ELF-1 (cell line): Measurements from ENCODE around the gene PRICKLE3.

ENCODE experiments used
- DNase-seq: peaks from one replicate; pipeline ENCODE4 v3.0.0-alpha.2; 2016; ENCODE audit warnings: low read depth, low spot score

PRICKLE3 gene, protein sequence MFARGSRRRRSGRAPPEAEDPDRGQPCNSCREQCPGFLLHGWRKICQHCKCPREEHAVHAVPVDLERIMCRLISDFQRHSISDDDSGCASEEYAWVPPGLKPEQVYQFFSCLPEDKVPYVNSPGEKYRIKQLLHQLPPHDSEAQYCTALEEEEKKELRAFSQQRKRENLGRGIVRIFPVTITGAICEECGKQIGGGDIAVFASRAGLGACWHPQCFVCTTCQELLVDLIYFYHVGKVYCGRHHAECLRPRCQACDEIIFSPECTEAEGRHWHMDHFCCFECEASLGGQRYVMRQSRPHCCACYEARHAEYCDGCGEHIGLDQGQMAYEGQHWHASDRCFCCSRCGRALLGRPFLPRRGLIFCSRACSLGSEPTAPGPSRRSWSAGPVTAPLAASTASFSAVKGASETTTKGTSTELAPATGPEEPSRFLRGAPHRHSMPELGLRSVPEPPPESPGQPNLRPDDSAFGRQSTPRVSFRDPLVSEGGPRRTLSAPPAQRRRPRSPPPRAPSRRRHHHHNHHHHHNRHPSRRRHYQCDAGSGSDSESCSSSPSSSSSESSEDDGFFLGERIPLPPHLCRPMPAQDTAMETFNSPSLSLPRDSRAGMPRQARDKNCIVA

DNA sequence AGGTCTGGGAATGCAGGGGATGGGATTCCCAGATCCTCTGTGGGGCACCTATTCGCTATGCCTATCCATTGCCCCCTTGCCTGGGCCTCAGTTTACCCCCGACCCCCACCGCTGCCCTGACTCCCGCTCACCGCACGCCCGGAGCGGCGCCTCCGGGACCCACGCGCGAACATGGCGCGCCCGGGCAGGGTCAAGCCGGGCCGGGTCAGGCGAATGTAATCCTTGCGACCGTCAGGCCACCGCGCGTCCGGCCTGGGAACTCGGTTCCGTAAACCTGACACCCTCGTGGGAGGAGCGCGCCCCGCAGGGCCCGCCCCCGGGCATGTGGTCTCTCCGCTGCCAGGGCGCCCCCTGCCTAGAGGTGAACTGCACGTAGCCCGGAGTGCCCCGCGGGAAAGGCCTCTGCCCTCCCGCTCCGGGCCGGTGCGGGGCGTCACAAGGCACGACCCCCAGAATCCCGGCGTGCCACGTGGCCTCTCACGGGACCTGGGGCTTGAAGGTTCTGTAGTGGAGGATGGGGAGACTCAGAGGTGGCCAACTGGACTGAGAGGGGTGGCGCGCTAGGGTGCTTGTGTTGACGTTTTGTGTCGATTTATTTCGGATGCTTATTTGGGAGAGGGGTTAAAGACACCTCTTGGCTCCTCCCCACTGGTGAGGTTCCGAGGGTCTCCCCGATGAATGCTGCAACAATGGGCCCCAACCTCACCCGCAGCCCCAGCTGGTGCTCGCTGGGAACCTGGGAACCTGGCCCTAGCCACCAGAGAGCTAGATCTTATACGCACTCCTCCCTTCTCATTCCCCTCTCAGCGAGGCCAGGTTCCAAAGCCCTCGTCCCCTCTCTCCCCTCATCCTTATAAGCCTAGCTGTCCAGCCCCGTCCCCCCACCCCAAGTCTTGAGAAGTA lies at the start of gene PRICKLE3:
PRICKLE3 (minus strand) TSS at position 249 of the 903 bp plus-strand sequence; CDS start at position 173, 76 bp downstream.
- peak; percentile 89 for DNase-seq

DNA sequence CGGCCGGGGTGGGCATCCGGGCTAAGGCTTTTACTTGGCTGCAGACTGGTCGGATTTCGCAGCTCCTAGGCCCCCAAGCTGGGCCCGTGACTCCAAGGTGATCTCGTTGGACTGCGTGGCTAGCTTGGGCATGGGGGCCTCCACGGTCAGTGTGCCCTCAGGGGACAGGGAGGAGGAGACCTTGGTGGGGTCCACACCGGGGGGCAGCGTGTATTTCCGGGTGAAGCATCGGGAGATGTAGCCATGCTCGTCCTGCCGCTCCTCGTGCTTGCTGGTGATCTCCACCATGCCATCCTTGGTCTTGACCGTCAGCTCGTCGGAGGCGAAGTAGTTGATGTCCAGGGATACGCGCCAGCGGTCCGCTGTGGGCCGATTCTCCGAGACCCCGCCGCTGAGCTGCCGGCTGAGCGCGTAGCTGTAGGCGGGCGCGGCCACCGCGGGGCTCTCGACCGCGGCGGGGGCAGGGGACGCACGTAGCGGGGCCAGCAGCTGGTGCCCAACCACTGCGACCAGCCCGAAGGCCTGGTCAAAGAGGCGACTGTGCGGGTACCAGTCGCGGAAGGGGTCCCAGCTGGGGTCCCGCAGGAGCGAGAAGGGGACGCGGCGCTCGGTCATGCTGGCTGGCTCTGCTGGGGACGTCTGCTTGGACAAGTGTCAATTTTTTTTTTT lies 47.8 kb upstream of the PRICKLE3 start:
- peak; percentile 29 for DNase-seq

DNA sequence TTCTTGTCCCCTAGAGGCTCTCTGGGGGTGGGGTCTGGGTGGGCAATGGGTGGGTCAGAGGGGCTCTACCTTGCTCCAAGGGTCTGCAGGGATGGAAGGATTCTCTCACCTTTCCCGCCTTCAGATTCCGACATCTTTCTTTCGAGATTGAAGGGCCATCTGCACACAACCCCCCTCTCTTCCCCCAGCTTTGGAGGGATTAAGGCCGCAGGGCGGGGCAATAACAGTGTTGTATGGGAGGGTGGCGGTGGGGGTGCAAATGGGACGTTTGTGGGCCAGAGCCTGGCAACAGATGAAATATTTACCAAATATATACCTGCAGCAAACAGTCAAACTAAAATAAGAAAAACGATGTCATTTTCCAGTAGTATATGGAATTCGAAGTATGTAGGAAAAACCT lies 47.0 kb upstream of the PRICKLE3 start, which contains the start of gene CACNA1F:
CACNA1F (minus strand) TSS at position 165 of the 400 bp plus-strand sequence; CDS start at position 134, 31 bp downstream.
- DNase-seq, result no peak

DNA sequence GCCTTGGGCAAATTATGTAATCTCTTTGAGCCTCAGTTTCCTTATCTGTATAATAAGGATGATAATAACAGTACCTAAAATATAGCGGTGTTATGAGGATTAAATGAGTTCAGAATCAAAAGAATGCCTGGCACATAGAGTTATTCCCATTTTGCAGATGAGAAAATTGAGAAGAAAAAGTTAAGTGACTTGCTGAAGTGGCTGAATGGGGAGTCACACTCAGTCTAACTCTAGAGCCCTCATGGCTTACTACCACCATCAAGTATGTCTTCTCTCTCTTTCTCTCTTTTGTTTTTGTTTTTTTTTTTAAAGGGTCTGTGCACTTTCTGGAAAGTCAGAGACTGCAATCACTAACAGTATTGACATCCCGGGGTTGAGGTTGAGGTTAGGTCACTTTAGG lies 46.4 kb upstream of the PRICKLE3 start:
- no peak for DNase-seq

DNA sequence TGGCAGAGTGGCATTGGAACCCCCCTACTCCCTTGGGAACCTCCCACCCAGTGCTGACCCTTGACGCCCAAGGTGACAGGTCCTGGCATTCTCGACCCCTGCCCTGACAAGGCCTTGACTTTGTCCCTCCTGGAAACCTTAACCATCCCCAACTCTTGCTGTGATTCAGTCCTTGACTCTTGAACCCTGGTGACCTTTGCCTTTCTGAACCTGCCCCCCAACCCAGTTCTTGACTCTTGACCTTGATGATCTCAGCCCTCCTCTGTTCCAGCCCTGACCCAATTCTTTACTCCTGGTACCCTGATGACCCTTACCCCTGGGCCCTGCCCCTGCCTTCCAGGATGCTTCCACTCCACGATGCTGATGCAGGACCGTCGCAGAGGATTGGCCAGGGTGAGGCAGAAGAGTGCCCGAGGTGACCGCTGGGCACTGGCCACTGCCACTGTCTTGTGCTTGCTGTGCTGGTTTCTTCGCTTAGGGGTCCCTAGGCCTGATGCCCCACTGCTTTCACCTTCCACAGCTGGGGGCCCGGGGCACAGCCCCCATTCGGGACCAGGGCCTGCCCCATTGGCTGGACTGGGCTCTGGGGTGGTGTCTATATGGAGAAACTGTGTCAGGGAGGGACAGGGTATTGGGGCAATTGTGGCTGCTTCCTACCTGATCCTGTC lies 45.3 kb upstream of the PRICKLE3 start:
- DNase-seq, result no peak

DNA sequence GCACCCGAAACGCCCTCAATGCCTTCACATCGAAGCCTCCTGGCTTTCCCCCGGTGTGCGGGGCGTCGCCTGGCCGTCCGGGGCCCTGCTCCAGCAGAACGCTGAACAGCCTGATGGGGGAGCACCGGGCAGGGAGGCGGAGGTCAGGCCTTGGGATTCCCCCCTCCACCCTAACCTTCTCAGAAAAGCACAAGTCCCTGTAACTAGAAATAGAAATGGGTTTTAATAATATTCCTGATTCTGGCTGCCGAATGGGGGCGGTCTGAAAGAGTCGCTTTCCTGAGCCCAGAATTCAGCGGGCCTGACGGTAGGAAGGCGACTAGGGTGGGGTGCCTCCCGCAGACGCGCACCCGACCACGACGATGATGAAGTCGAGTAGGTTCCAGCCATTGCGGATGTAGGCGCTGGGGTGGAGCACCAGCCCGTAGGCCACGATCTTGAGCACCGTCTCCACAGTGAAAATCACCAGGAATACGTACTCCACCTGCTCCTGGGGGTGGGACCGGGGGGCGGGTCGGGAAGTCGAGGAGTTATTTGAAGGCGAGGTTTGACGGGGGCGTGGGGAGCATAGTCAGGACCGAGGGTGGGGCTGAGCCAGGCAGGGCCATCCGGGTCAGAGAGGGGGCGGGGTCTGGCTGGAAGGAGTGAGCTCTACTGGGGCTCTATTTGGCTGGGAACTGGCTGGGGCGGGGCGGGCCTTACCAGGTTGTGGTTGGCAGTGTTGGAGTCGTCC lies 44.5 kb upstream of the PRICKLE3 start:
- DNase-seq, result peak; percentile 76

DNA sequence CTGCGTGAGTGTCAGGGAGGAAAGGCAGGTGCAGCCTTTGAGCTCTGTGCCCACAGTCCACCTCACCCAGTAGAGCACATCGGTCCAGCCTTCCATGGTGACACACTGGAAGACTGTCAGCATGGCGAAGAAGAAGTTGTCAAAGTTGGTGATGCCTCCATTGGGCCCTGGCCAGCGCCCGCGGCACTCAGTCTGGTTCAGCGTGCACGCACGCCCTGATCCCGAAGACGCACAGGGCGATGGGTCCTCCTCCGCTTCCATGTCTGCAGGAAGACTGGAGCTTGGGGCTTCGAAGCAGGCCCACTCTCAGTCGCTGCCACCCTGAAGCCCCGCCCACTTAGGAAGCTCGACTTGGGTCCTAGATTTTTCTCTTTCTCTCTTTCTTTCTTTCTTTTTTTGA lies 42.0 kb upstream of the PRICKLE3 start:
- DNase-seq, result no peak

DNA sequence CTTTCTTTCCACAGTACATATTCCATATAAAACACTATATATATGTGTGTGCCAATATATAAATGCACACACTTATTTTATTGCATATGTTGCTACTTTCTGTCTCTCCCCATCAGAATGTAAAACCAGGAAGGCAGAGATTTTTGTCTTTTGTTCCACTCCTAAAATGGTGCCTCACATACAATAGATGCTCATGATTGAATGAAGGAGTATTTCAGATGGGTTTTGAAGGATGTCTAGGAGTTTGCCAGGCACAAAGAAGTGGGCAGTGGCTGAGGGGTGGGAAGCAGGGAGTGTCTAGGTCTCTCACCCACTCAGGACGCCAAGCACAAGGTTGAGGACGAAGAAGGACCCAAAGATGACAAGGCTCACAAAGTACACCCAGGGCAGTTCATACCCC lies 41.6 kb upstream of the PRICKLE3 start:
- DNase-seq, result no peak

DNA sequence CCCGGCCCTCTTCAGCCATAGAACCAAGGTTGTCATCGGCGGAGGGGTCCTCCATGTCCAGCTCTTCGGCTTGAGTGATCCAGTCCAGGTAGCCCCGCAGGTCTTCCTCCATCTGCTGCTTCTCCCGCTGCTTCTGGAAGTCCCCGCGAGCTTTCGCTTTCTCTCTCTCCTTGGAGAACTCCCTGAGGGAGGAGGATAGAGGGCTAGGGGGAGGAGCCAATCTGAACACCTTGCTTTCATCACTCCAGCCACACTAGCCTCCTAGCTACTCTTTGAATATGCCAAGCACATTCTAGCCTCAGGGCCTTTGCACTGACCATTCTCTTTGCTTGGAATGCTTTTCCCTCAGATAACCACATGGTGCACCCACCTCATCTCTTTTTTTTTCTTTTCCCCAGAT lies 40.8 kb upstream of the PRICKLE3 start:
- DNase-seq, result peak; percentile 64

DNA sequence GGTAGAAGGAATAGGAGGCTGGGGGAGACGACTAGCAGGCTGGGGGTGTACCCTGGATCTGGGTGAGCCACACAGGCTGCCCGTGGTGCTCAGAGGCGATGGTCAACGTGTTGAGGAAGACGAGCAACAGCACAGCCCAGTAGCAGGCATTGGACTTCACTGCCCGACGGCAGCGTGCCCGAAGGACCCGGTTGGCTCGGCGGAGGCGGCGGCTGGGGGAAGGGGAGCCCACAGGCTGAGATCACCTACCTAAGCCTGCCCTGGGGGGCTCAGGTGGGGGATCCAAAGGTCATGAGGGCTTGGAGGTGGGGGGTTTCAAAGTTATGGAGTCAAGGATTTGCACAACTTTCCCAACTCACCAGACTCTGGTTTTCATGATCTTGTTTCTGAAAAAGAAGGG lies 39.7 kb upstream of the PRICKLE3 start:
- DNase-seq, result no peak

DNA sequence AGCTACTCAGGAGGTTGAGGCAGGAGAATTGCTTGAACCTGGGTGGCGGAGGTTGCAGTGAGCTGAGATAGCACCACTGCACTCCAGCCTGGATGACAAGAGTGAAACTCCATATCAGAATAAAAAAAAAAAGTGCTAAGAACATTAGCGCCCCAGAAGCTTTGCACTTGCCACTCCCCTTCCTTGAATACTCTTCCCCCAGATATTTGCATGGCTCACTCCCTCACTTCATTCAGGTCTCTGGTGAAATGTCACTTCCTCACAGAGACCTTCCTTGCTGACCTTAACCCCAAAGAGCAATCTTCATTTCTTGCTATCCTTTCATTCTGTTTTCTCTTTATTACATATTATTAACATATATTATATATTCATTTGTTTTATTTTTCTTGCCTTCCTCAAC lies 35.7 kb upstream of the PRICKLE3 start:
- no peak for DNase-seq

DNA sequence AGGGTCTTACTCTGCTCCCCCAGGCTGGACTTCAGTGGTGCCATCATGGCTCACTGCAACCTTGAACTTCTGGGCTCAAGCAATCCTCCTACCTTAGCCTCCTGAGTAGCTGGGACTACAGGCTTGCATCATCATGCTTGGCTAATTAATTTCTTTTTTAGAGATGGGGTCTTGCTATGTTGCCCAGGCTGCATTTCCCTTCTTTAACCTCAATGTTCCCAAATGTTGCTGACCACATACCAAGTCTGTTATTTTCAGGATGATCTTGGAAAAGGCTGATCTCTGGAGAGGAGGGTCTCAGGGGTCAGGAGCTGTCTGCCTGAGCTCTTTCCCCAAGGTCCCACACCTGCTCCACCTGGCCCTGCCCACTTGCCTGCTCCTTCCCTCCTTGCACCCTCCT lies 33.9 kb upstream of the PRICKLE3 start:
- no peak for DNase-seq

DNA sequence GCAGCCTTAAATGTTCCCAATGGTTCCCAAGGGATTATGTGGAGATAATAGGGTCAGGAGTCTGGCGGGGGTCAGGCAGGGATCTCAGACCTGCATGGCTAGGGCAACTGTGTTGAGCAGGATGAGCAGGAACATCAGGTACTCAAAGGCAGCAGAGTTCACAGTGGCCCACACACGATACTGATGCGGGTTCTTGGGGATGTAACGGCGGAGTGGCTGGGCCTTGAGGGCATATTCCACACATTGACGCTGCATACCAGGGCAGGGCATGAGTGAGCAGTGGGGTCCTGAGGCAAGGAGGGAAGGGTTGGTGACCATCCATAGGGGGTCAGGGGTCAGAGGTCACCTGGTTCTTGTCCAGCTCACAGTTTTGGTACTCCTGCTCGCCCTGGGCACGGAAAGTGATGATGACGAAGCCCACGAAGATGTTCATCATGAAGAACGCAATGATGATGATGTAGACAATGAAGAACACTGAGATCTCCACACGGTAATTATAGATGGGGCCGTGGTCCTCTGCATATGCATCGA lies 28.9 kb upstream of the PRICKLE3 start:
- DNase-seq, result no peak

DNA sequence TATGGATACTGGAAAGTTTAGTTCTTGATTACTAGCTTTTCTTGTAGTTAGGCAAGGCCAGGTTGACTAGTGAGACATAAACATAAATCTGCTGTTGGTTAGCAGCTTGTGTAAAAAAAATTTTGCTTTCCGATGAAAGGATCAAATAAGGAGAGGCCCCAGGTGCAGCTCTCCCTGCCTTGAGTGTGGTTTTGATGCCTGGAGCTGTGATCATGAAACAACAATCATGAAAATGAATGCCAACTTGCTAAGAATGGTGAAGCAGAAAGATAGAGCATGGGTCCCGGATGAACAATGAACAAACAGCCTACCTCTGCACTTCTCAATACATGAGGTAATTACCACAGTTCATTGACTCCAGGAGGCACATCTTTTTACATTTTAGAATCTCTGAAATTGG lies 28.2 kb upstream of the PRICKLE3 start:
- no peak for DNase-seq

DNA sequence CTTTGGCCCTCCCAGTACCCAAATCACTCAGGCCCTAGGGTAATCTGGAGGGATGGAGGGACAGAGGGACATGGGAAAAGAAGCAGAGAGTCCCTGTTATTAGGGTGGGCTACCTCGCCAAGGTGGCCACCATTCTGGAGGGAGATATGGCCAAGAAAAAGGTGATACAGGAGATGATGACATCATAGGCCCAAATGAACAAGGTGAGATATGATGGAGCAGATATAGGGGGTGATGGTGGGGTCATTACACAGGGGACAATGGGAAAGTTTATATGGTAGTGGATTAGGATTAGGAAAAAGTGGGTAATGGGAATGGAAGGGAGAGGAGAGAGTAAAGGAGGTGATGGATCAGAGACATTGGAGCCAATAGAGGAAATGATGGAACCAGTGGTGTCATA lies 26.7 kb upstream of the PRICKLE3 start:
- no peak for DNase-seq

DNA sequence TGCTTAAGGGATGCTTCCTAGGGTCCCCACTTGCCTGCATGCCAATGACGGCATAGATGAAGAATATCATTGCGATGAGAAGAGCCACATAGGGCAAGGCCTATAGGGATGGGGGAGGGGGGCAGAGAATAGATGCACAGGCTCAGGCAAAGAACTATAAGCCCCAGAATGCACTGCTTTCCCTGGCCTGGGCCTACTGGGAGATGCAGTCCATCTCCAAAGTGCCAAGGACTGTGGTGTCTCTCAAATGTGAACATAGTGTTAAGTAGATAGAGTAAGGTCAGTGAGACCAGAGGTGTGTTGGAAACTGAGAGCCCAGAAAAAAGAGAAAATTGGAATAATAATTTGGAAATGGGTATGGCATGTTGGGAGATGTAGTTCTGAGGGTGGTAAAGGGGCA lies 26.0 kb upstream of the PRICKLE3 start:
- DNase-seq, result no peak

DNA sequence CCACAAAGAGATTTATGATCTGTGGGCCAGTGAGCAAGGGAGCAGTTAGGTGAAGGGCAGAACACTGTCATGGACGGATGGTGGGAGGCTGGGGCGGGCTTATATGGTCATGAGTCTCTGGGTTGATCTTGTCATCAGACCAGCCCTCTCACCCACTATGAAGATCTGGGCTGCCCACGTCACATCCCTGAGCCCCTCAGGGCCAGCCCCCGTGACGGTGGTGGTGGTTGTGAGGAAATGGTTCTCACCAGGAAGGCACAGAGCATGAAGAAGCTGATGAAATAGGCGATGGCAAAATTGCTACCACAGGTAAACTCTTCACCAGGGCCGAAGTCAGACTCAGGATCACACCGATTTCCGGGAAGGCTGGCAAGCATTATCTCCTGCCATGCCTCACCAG lies 24.9 kb upstream of the PRICKLE3 start:
- no peak for DNase-seq

DNA sequence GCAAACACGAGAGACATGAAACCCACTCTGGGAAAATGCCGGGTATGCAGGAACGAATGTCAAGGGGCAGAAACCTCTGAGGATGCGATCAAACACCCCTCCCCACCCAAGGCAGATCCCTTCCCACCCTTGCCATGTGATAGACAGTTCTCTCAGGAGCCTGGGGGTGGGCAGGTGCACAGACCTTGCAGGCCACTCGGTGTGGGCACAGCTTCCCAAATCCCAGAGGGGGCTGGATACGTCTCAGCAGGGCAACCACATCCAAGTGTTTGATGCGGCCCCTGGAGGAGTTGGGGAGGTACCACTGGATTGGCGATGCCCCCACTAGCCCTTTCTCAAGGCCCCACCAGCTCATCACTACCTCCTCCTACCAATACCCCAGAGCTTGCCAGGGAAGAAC lies 24.2 kb upstream of the PRICKLE3 start:
- DNase-seq, result no peak

DNA sequence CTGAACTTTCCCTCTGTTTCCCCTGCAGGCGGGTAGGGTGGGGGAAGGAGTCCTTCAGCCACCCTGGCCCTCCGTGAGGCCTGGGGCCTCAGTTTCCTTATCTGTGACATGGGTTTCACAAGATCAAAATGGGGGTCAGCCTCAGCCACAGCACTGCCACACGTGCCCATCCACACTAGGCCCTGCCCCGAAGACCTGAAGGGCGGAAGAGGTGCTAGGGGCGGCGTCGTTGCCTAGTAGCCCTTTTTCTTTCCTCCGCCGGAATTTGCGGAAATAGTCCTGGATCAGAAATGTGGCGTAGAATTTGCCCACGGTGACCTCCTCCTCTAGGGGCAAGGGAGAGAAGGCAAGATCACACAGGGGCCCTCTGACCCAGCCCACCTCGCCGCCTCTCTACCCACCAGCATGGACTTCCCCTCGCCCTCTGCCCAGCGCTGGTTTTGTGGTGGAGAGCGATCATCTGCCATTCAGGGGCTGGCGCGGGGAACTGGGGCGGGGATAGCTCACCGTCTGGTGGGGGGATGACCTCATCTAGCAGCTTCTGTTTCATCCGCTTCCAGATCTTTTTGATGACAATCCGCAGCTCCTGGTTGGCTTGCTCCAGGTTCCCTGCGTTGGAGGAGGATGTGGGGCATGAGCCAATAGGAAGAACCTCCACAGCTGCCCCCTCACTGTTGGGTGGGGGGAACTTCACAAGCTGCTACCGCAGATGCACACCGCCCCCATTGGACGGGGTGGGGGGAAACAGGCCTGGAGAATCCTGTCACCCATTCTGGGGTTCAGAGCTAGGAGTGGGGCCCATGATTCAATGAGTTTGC lies 23.5 kb upstream of the PRICKLE3 start:
- DNase-seq, result peak; percentile 71
